Subcutaneous abdominal adipose tissue (tissue), 5 donors: Measurements from ENCODE around the gene KIAA1671.

ENCODE experiments used
- H3K27ac ChIP-seq: one replicate; pipeline ENCODE4 v1.7.0; 2013; ENCODE audit warnings: low read depth, mild to moderate bottlenecking, inconsistent platforms, low read length, moderate library complexity
- H3K27me3 ChIP-seq, 5 donors: one replicate each; pipeline ENCODE4 v1.7.0; 2013; ENCODE audit warnings: low read length in 5 of 5, inconsistent platforms in 1 of 5; ENCODE audit not compliant: control insufficient read depth in 5 of 5, insufficient read depth in 4 of 5
- H3K36me3 ChIP-seq, 5 donors: one replicate each; pipeline ENCODE4 v1.7.0; 2013; ENCODE audit warnings: low read length in 5 of 5; ENCODE audit not compliant: control insufficient read depth in 5 of 5, insufficient read depth in 5 of 5
- H3K4me1 ChIP-seq, 5 donors: one replicate each; pipeline ENCODE4 v1.7.0; 2013; ENCODE audit warnings: low read length in 5 of 5, mild to moderate bottlenecking in 3 of 5, moderate library complexity in 1 of 5; ENCODE audit not compliant: control insufficient read depth in 5 of 5, insufficient read depth in 5 of 5
- H3K4me3 ChIP-seq, 5 donors: one replicate each; pipeline ENCODE4 v1.7.0; 2013; ENCODE audit warnings: low read length in 5 of 5, low read depth in 1 of 5
- H3K9ac ChIP-seq, 5 donors: one replicate each; pipeline ENCODE4 v1.7.0; 2013; ENCODE audit warnings: low read length in 5 of 5, mild to moderate bottlenecking in 4 of 5, moderate library complexity in 3 of 5
- H3K9me3 ChIP-seq, 5 donors: one replicate each; pipeline ENCODE4 v1.7.0; 2013; ENCODE audit warnings: low read length in 5 of 5; ENCODE audit not compliant: control insufficient read depth in 5 of 5
- donor health status: healthy.
- donor health status: healthy.
- donor health status: healthy.
- donor health status: healthy.
- donor health status: healthy.

KIAA1671 gene

DNA sequence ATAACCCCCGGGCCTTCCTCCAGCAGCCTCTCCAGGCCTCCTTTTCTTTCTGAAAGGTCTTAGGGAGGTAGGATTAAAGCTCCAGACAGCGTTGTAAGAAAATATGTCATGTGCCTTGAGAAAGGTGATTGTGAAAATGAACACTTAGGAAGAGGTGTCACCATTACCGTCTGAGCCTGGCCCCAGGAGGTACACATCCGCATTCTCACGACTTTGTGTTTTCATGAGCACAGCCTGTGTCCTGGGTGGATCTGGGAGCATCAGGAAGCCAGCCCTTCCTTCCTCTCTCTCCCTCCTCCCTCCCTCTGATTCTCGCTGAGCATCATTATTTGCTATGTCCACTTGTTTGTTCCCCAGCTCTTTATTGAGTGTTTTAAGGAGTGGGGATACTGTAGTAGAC is 142.1 kb downstream of the KIAA1671 start:
- H3K36me3 ChIP-seq = no peaks in the 10 kb centered on the region
- no peak overlapping the region for H3K4me3 ChIP-seq
- H3K27ac ChIP-seq = no peak overlapping the region
- no peak overlapping the region for H3K9ac ChIP-seq
- H3K4me1 ChIP-seq = peaks cover 0 to 23% (median 0%) of the 10 kb centered on the region in 5 donors
- peaks cover 0 to 4% (median 2%) of the 10 kb centered on the region in 5 donors for H3K27me3 ChIP-seq
- no peaks in the 10 kb centered on the region for H3K9me3 ChIP-seq

DNA sequence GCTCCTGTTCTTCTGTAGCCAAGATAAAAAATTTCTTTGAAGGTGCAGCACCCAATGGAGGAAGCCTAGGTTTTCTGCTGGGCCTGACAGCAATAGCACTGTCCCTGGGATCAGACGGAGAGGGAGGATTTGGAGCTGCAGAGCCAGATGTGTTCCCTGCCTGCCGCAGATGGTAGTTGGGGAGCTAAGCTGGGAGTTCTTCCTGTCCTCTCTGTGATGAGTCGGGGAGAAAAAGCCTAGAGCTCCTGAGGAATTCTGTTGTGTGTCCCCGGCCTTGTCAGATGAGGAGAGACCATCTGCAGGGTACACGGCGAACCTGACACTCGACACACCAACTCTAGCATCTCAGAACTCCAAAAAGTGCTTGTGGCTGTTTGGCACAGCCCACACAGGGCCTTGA is 143.4 kb downstream of the KIAA1671 start:
- H3K36me3 ChIP-seq = no peaks in the 10 kb centered on the region
- peaks cover 0 to 4% (median 0%) of the 10 kb centered on the region in 5 donors for H3K27me3 ChIP-seq
- H3K4me1 ChIP-seq = peaks cover 0 to 12% (median 0%) of the 10 kb centered on the region in 5 donors
- H3K9me3 ChIP-seq = no peaks in the 10 kb centered on the region
- H3K27ac ChIP-seq = no peak overlapping the region
- no peak overlapping the region for H3K9ac ChIP-seq
- H3K4me3 ChIP-seq = no peak overlapping the region

DNA sequence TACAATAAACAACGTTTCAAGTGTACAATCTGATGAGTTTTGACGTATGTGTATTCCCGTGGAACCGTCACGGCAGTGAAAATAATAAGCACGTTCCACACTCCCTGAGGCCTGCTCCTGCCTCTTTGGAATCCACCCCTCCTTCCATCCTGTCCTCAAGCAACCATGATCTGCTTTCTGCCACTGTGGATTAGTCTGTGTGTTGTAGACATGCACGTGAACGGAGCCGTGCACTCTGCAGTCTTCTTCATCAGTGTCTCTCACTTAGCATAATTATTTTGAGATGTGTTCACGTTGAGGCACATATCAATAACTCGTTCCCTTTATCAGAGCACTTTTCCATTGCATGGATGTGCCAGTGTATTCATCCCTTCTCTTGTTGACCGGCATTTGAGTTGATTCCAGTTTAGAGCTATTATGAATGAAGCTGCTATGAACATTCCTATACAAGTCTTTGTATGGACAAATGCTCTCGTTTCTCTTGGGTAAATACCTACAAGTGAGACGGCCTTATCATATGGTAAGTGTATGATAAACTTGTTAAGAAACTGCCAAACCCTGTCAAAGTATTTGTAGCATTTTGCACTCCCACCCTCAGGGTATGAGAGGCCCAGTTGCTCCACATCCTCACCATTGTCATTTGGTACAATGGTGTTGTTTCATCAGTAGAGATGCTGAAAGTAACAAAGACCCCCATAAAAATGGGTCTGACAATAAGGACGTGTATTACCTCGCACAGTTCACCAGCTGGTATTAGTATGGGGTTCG is 144.3 kb downstream of the KIAA1671 start:
- H3K4me3 ChIP-seq = no peak overlapping the region
- peaks cover 0 to 12% (median 0%) of the 10 kb centered on the region in 5 donors for H3K4me1 ChIP-seq
- H3K27ac ChIP-seq = no peak overlapping the region

DNA sequence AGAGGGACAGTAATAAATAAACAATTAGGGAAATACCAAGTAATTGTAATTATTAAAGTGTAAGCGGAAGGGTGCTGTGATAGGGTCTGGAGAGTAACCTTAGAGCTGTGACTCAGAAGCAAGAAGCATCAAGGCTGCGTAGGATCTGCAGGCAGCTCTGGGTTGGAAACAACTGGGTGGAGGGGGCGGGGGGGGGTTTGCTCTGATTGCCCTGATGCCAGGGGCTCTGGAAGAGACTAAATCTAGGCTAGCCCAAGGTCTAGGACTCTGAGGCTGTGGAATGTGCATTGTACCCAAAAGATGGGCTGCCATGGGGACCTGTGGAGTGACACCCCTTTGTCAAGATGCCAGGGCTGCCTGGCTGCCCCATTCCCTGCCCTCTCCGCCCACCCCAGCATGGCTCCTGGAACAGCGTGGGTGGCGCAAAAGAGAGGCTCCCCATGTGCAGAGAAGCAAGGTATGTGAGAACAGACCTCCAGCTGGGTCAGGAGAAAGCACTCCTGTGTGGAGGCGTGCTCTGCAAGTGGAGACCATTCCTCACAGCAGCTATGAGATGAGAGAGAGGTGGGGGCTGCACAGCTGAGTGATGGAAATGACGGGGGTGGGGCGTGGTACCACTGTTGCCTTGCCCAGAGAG is 146.0 kb downstream of the KIAA1671 start:
- H3K27ac ChIP-seq = no peak overlapping the region
- H3K4me1 ChIP-seq = peaks cover 0 to 12% (median 0%) of the 10 kb centered on the region in 5 donors
- H3K4me3 ChIP-seq = no peak overlapping the region
- no peaks in the 10 kb centered on the region for H3K27me3 ChIP-seq
- no peaks in the 10 kb centered on the region for H3K9me3 ChIP-seq
- no peaks in the 10 kb centered on the region for H3K36me3 ChIP-seq
- no peak overlapping the region for H3K9ac ChIP-seq

More for the DNA sequence above, 144.3 kb downstream of the KIAA1671 start:
- Histone ChIP-seq H3K9me3 (no peaks in the 10 kb centered on the region), H3K27me3 (peaks cover 0 to 4% (median 0%) of the 10 kb centered on the region in 5 donors), H3K36me3 (no peaks in the 10 kb centered on the region), H3K9ac (no peak overlapping the region)

DNA sequence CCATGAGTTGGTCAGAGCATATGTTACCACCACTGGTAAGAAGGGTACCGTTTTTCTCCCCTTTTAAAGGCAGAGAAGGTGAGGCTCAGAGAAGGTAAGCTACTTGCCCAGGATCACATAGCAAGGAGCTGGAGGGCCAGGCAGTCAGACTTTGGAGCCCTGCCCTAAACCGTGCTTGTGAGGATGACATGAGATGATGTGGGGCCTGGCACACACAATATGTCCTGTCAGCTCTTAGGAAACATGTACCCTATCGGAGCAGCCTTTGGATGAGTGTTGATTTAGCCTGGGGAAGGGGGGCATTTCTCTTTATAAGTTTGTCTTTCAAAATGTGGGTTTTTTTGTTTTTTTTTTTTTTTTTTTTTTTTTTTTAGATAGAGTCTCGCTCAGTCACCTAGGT is 146.7 kb downstream of the KIAA1671 start:
- H3K36me3 ChIP-seq = no peaks in the 10 kb centered on the region
- peaks cover 0 to 8% (median 0%) of the 10 kb centered on the region in 5 donors for H3K4me1 ChIP-seq
- no peaks in the 10 kb centered on the region for H3K9me3 ChIP-seq
- H3K27ac ChIP-seq = no peak overlapping the region
- no peak overlapping the region for H3K9ac ChIP-seq
- H3K27me3 ChIP-seq = no peaks in the 10 kb centered on the region
- no peak overlapping the region for H3K4me3 ChIP-seq

DNA sequence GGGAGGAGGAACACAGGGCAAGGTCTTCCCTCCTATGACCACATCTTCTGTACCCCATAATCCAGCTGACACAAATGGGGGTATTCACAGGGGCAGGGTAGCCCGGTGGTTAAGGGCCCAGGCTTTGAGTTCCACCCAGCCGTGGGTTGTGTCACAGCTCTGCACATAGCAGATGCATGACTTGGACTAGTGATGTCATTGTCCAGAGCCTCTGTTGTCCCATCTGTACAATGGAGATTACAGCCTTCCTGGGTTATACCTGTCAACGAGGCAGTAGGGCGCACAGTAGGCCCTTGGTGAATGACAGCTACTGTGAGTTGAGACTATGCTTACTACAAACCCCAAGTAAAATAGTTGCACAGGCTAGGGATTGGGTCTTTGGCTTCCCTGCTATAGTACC is 147.9 kb downstream of the KIAA1671 start:
- H3K36me3 ChIP-seq = no peaks in the 10 kb centered on the region
- no peak overlapping the region for H3K4me3 ChIP-seq
- no peak overlapping the region for H3K27ac ChIP-seq
- H3K27me3 ChIP-seq = no peaks in the 10 kb centered on the region
- H3K9ac ChIP-seq = no peak overlapping the region
- H3K4me1 ChIP-seq = no peaks in the 10 kb centered on the region
- no peaks in the 10 kb centered on the region for H3K9me3 ChIP-seq

DNA sequence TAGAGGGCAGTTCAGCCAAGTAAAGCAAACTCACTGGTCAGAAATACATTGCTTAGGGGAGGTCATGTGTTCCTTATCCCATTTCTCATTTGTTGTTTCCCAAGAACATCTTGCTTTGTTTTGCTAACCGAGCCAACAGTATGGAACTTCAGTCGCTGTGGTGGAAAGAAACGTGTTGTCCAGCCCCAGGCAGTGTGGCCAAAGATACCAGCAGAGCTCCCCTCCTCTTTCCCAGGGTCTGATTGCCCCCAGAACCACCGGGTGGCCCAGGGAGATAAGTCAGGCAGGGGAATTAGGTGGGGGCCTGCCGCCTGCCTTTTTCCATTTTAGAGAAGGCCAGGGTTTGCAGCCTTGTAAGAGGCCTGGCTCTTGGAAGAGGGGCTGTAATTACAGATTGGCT is 148.4 kb downstream of the KIAA1671 start:
- no peak overlapping the region for H3K4me3 ChIP-seq
- no peaks in the 10 kb centered on the region for H3K36me3 ChIP-seq
- no peaks in the 10 kb centered on the region for H3K9me3 ChIP-seq
- peaks cover 0 to 1% (median 0%) of the 10 kb centered on the region in 5 donors for H3K4me1 ChIP-seq
- H3K27ac ChIP-seq = no peak overlapping the region
- peaks cover 0 to under 1% (median 0%) of the 10 kb centered on the region in 5 donors for H3K27me3 ChIP-seq
- no peak overlapping the region for H3K9ac ChIP-seq

DNA sequence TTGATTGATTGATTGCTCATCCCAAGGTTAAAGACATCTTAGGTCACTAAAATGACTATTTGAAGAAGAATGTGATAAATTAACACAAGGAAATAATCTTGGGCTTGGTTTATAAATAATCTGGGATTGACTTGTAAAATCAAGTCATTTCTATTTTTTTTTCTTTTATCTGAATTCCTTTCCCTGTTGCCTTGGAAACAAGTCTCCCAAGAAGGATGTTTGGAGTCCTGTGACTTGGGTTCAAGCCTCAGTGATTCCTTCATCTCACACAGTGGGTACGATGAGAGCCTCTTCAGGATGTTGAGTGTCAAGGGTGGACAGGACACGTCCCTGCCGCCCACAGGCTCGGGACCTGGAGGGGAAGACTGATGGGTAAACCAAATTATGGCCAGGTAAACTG is 149.0 kb downstream of the KIAA1671 start:
- Histone ChIP-seq H3K36me3 (no peaks in the 10 kb centered on the region), H3K9ac (no peak overlapping the region), H3K27ac (no peak overlapping the region), H3K4me3 (no peak overlapping the region), H3K4me1 (peaks cover 0 to 3% (median 0%) of the 10 kb centered on the region in 5 donors), H3K9me3 (no peaks in the 10 kb centered on the region), H3K27me3 (peaks cover 0 to 3% (median 0%) of the 10 kb centered on the region in 5 donors)

DNA sequence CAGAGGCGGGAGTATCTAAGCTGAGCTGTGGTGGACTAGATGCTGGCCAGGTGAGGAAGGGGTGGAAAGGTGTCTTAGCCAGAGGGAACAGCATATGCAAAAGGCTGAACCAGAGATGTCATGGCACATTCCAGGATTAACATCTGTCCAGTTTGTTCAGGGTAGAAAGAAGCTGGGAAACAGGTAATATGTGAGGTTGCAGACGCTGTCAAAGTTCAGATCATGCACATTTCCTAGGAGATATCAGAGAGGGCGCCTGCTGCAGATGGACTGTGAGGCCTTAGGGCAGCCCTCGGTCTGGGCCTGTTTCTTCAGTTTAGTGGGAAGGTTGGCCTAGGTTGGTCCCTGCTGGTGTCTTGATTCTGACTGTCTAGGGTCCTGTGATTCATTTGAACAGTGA is 149.5 kb downstream of the KIAA1671 start:
- H3K4me1 ChIP-seq = peaks cover 0 to 3% (median 0%) of the 10 kb centered on the region in 5 donors
- no peak overlapping the region for H3K9ac ChIP-seq
- no peak overlapping the region for H3K27ac ChIP-seq
- H3K27me3 ChIP-seq = peaks cover 0 to 3% (median 0%) of the 10 kb centered on the region in 5 donors
- no peak overlapping the region for H3K4me3 ChIP-seq
- H3K36me3 ChIP-seq = no peaks in the 10 kb centered on the region
- H3K9me3 ChIP-seq = no peaks in the 10 kb centered on the region

DNA sequence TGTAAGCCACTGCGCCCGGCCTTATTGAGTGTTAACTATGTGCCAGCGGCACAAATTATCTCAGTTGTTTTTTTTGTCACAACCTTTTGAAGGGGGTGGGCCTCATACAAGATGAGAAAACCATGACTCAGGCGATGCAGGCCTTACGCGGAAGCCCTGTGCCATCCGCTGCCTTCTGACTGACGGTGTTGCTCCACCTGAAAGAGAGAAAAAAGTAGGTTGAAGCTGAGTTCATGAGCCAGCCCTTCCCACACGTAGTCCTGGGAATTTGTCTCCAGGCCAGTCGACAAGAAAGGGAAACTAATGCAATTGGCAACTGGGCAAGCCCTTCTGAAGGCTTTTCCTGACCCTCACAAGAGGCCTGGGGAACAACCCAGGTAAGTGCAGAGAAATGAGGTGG is 150.2 kb downstream of the KIAA1671 start:
- Histone ChIP-seq H3K4me1 (peaks cover 0 to 3% (median 0%) of the 10 kb centered on the region in 5 donors), H3K9ac (no peak overlapping the region), H3K9me3 (no peaks in the 10 kb centered on the region), H3K27me3 (peaks cover 0 to 3% (median 0%) of the 10 kb centered on the region in 5 donors), H3K27ac (no peak overlapping the region), H3K4me3 (no peak overlapping the region), H3K36me3 (no peaks in the 10 kb centered on the region)
